Activated CD4-positive, alpha-beta memory T cell treated with anti-CD3 and anti-CD28 coated beads for 36 hours (primary cell): ENCODE results near the gene PTPN4. TPM values are rescaled to one million over a fixed set of nuclear protein-coding genes. Genes with fewer than 3 reads are reported as not detected.

Experiments used
- CTCF ChIA-PET: fragments of 350-600 bp; sonication (Branson Sonifier 250); formaldehyde crosslinking; loops from one replicate; lab custom pipeline; 2021; ENCODE audit warnings: antibody characterized with exemption, inconsistent platforms; lab: Charles Lee
- POLR2A ChIA-PET: fragments of 350-600 bp; sonication (Branson Sonifier 250); formaldehyde crosslinking; loops from one replicate; lab custom pipeline; 2021; ENCODE audit warnings: antibody characterized with exemption; lab: Charles Lee
- DNase-seq: peaks from one replicate; pipeline ENCODE4 v3.0.0-alpha.2; 2020
- H3K27ac Mint-ChIP-seq: one replicate; pipeline ENCODE4 v1.8.0; 2021; ENCODE audit warnings: mixed read lengths
- H3K27me3 Mint-ChIP-seq: one replicate; pipeline ENCODE4 v1.8.0; 2021; ENCODE audit warnings: mixed read lengths
- H3K36me3 Mint-ChIP-seq: one replicate; pipeline ENCODE4 v1.8.0; 2021; ENCODE audit warnings: mixed read lengths
- H3K4me1 Mint-ChIP-seq: one replicate; pipeline ENCODE4 v1.8.0; 2021; ENCODE audit warnings: low read depth, mixed read lengths
- H3K4me3 Mint-ChIP-seq: one replicate; pipeline ENCODE4 v1.8.0; 2021; ENCODE audit warnings: mild to moderate bottlenecking, mixed read lengths
- H3K9me3 Mint-ChIP-seq: one replicate; pipeline ENCODE4 v1.8.0; 2021; ENCODE audit warnings: mixed read lengths
- intact Hi-C: fragments of 100-400 bp; cut with micrococcal nuclease; formaldehyde crosslinking; loops from one replicate; pipeline ENCODE4 v1.15.1; 2023
- total RNA-seq, 2 experiments: library from RNA; stranded (reverse); gene quantifications; one replicate each; pipeline ENCODE4 v1.2.3, GENCODE V29; 2021

Gene PTPN4
- total RNA-seq: 10 to 100 TPM; 29.4 to 31.6 TPM

- peak; percentile 98 for DNase-seq
- ChIA-PET POLR2A (interaction anchor here (0.6 to 1.0 kb wide), 7 partner anchors 9 to 417 kb away, joined by 3 to 4 read pairs (median 3); no protein-coding TSS in a partner anchor), CTCF (interaction anchor here (0.7 to 1.8 kb wide), 6 partner anchors 55 to 1567 kb away, joined by 3 to 6 read pairs (median 4); no protein-coding TSS in a partner anchor)
- Mint-ChIP-seq H3K9me3 (no peaks in the 10 kb centered on the region), H3K36me3 (no peaks in the 10 kb centered on the region), H3K27me3 (no peaks in the 10 kb centered on the region), H3K4me3 (peak within 1 kb of the TSS; percentile 89), H3K4me1 (peaks cover 48% of the 10 kb centered on the region), H3K27ac (peak within 1 kb of the TSS; percentile 93)
- intact Hi-C loops: loop anchor here (1.0 to 5.0 kb wide), 15 partner anchors 13 to 553 kb away; partner anchors contain the start of genes RALB, TMEM177 and TMEM185B
Observed at GRCh38 chr2:119759451-119760236, at the start of gene PTPN4. TSS of gene PTPN4 (plus strand) at chr2:119759922. CDS start at chr2:119809854, 49,932 bp downstream.

- DNase-seq: no peak
- Mint-ChIP-seq H3K27ac (no peak overlapping the region), H3K36me3 (no peaks in the 10 kb centered on the region), H3K4me1 (no peaks in the 10 kb centered on the region), H3K4me3 (no peak overlapping the region), H3K9me3 (peaks cover 1% of the 10 kb centered on the region), H3K27me3 (no peaks in the 10 kb centered on the region)
- ChIA-PET CTCF (no interaction called here), POLR2A (no interaction called here)
- intact Hi-C loops: no loop called here
Observed at GRCh38 chr2:119710281-119710680, 49.4 kb upstream of the PTPN4 start.

GRCh38 chr2:119711352-119711751 lies 48.4 kb upstream of the PTPN4 start:
- DNase-seq: no peak

GRCh38 chr2:119712571-119712970 lies 47.2 kb upstream of the PTPN4 start:
- CTCF ChIA-PET: no interaction called here
- no peak for DNase-seq
- Mint-ChIP-seq H3K9me3 (no peaks in the 10 kb centered on the region), H3K36me3 (no peaks in the 10 kb centered on the region), H3K4me3 (no peak overlapping the region), H3K27me3 (no peaks in the 10 kb centered on the region), H3K4me1 (no peaks in the 10 kb centered on the region), H3K27ac (no peak overlapping the region)
- POLR2A ChIA-PET: no interaction called here
- intact Hi-C loops: no loop called here

More at GRCh38 chr2:119711352-119711751, 48.4 kb upstream of the PTPN4 start:
- CTCF ChIA-PET: no interaction called here
- Mint-ChIP-seq H3K4me1 (no peaks in the 10 kb centered on the region), H3K4me3 (no peak overlapping the region), H3K36me3 (no peaks in the 10 kb centered on the region), H3K27me3 (no peaks in the 10 kb centered on the region), H3K9me3 (no peaks in the 10 kb centered on the region), H3K27ac (no peak overlapping the region)
- intact Hi-C loops: no loop called here
- POLR2A ChIA-PET: no interaction called here

- intact Hi-C loops: no loop called here
- Mint-ChIP-seq H3K4me3 (no peak overlapping the region), H3K27me3 (no peaks in the 10 kb centered on the region), H3K27ac (no peak overlapping the region), H3K9me3 (no peaks in the 10 kb centered on the region), H3K4me1 (peaks cover 4% of the 10 kb centered on the region), H3K36me3 (no peaks in the 10 kb centered on the region)
- DNase-seq: no peak
- ChIA-PET POLR2A (no interaction called here), CTCF (no interaction called here)
Observed at GRCh38 chr2:119713819-119714490, 45.8 kb upstream of the PTPN4 start.

- DNase-seq: no peak
- no peak overlapping the region for H3K4me3 Mint-ChIP-seq
- intact Hi-C loops: loop anchor here (5.0 kb wide), 1 partner anchor 42 kb away; the partner anchor contains the start of gene PTPN4
- no peaks in the 10 kb centered on the region for H3K36me3 Mint-ChIP-seq
- H3K9me3 Mint-ChIP-seq: no peaks in the 10 kb centered on the region
- no peak overlapping the region for H3K27ac Mint-ChIP-seq
- H3K27me3 Mint-ChIP-seq: no peaks in the 10 kb centered on the region
- ChIA-PET CTCF (no interaction called here), POLR2A (no interaction called here)
- peaks cover 10% of the 10 kb centered on the region for H3K4me1 Mint-ChIP-seq
Observed at GRCh38 chr2:119715409-119716283, 44.1 kb upstream of the PTPN4 start.

GRCh38 chr2:119716284-119716672 lies 43.4 kb upstream of the PTPN4 start:
- POLR2A ChIA-PET: no interaction called here
- no peaks in the 10 kb centered on the region for H3K36me3 Mint-ChIP-seq
- intact Hi-C loops: loop anchor here (5.0 kb wide), 1 partner anchor 41 kb away; the partner anchor contains the start of gene PTPN4
- CTCF ChIA-PET: no interaction called here
- H3K27ac Mint-ChIP-seq: no peak overlapping the region
- no peak overlapping the region for H3K4me3 Mint-ChIP-seq
- no peaks in the 10 kb centered on the region for H3K27me3 Mint-ChIP-seq
- H3K9me3 Mint-ChIP-seq: no peaks in the 10 kb centered on the region
- DNase-seq: no peak
- H3K4me1 Mint-ChIP-seq: peaks cover 10% of the 10 kb centered on the region

GRCh38 chr2:119718501-119719260 lies 41.0 kb upstream of the PTPN4 start:
- POLR2A ChIA-PET: interaction anchor here (0.5 to 1.2 kb wide), 3 partner anchors 14 to 1480 kb away, joined by 3 to 5 read pairs (median 4); no protein-coding TSS in a partner anchor
- H3K4me3 Mint-ChIP-seq: no peak overlapping the region

GRCh38 chr2:119719261-119719627 lies 40.5 kb upstream of the PTPN4 start:
- POLR2A ChIA-PET: interaction anchor here (1.0 to 1.2 kb wide), 2 partner anchors 15 to 37 kb away, joined by 3 to 5 read pairs; no protein-coding TSS in a partner anchor
- DNase-seq: peak; percentile 40
- H3K9me3 Mint-ChIP-seq: no peaks in the 10 kb centered on the region
- no peak overlapping the region for H3K4me3 Mint-ChIP-seq
- peaks cover 18% of the 10 kb centered on the region for H3K4me1 Mint-ChIP-seq
- CTCF ChIA-PET: interaction anchor here (1.2 to 2.0 kb wide), 2 partner anchors 14 to 34 kb away, joined by 3 to 5 read pairs; no protein-coding TSS in a partner anchor
- H3K27ac Mint-ChIP-seq: peak overlapping the region; percentile 61
- intact Hi-C loops: loop anchor here (1.0 to 5.0 kb wide), 2 partner anchors 15 to 38 kb away; partner anchors contain the start of gene PTPN4
- no peaks in the 10 kb centered on the region for H3K36me3 Mint-ChIP-seq
- no peaks in the 10 kb centered on the region for H3K27me3 Mint-ChIP-seq

More at GRCh38 chr2:119718501-119719260, 41.0 kb upstream of the PTPN4 start:
- CTCF ChIA-PET: interaction anchor here (0.7 to 2.0 kb wide), 4 partner anchors 14 to 456 kb away, joined by 3 to 10 read pairs (median 4); no protein-coding TSS in a partner anchor
- intact Hi-C loops: loop anchor here (1.0 to 5.0 kb wide), 2 partner anchors 14 to 39 kb away; partner anchors contain the start of gene PTPN4
- no peaks in the 10 kb centered on the region for H3K27me3 Mint-ChIP-seq
- DNase-seq: peak; percentile 33
- H3K9me3 Mint-ChIP-seq: no peaks in the 10 kb centered on the region
- peaks cover 14% of the 10 kb centered on the region for H3K4me1 Mint-ChIP-seq
- H3K36me3 Mint-ChIP-seq: no peaks in the 10 kb centered on the region
- H3K27ac Mint-ChIP-seq: peak overlapping the region; percentile 61

- no peak overlapping the region for H3K27ac Mint-ChIP-seq
- ChIA-PET POLR2A (no interaction called here), CTCF (interaction anchor here (1.2 to 1.5 kb wide), 2 partner anchors 18 to 32 kb away, joined by 3 to 4 read pairs; no protein-coding TSS in a partner anchor)
- H3K9me3 Mint-ChIP-seq: no peaks in the 10 kb centered on the region
- intact Hi-C loops: no loop called here
- no peak for DNase-seq
- H3K4me1 Mint-ChIP-seq: peaks cover 18% of the 10 kb centered on the region
- H3K36me3 Mint-ChIP-seq: no peaks in the 10 kb centered on the region
- no peaks in the 10 kb centered on the region for H3K27me3 Mint-ChIP-seq
- H3K4me3 Mint-ChIP-seq: no peak overlapping the region
Observed at GRCh38 chr2:119721043-119721442, 38.7 kb upstream of the PTPN4 start.
